SK-N-MC (cell line): ENCODE data around the gene ACSL6.

Experiments used
- EZH2 ChIP-seq: fragments of 200-600 bp; sonication (generic); IDR thresholded peaks from one replicate; pipeline ENCODE4 v1.6.1; 2017; ENCODE audit warnings: antibody characterized with exemption
- FOXP2 ChIP-seq: optimal IDR thresholded peaks from 2 replicates; pipeline ENCODE3; 2011; ENCODE audit warnings: mild to moderate bottlenecking, moderate library complexity; ENCODE audit not compliant: insufficient read depth; ENCODE audit errors: extremely low read length, control extremely low read depth
- POLR2AphosphoS5 ChIP-seq: IDR thresholded peaks from 2 replicates; pipeline ENCODE4 v1.6.1; 2012; ENCODE audit warnings: mild to moderate bottlenecking, low read depth, low read length, borderline replicate concordance

DNA sequence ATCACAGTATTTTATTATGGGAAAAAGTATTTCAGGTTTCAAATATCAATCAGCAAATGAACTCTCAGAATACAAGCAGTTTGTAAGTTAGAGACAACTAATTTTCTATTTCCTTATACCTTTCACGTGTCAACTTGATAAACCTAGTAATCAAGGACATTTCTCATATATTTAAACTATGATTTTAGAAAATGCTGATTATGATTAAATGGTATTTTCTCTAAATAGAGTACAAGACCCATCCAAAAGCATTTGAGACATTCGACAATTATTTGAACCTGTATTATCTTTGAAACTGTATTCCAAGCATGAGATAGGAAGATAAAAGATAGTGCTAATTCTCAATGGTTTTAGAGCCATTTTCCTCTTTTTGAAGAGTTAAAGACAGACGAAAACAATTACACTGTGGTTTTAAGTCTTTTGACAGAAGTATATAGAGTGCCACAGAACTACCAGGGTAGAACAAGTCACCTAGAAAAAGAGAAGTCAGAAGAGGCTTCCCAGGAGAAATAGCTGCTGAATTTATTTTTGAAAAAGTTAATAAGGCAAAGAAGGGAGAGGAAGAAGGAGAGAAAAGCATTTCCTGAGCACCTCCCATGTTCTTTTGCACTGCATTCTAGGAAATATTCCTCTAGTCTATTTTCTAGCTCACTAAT lies 71.6 kb downstream of the ACSL6 start:
- TF ChIP-seq POLR2AphosphoS5 (no peak), EZH2 (no peak), FOXP2 (no peak)
